Activated T-cell treated with anti-CD3 and anti-CD28 coated beads for 1 hour (primary cell): ENCODE data around the gene PSAT1.
"Not testable (repeated sequence)": the region's sequence is repeated elsewhere in the genome, so short reads cannot be mapped to it uniquely, and the experiment has no call there.

Experiments
- DNase-seq: peaks from one replicate; pipeline ENCODE4 v3.0.0-alpha.2; 2020; ENCODE audit warnings: low read depth

PSAT1 gene

DNA sequence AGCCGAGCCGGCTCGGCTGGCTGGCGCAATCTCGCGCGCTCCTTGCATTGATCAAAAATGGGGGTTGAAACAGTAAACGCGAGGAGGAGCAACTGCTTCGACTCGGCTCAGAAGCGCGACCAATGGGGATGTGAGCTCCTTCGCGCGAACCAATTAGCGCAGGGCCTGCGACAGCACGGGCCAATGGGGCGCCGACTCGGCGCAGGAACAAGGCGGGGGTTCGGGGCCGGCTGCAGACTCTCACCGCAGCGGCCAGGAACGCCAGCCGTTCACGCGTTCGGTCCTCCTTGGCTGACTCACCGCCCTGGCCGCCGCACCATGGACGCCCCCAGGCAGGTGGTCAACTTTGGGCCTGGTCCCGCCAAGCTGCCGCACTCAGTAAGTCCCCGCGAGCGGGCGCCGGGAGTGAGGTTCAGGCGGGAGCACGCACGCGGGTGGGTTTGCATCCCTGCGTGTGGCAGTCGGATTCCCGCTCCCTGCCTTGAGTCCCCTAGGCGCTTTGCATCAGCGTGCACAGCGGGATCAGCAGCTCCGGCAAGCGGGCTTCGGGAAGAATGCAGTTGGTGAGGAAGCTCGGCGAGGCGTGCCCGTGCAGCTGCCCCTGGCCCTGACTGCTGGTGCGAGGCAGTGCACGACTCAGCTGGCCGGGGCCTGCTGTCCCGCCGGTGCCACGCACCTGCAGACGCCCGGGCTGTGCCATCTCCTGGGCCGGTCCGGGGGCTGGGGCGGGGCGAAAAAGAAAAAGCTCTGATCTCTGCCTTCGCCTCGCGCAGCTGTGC is at the start of gene PSAT1:
TSS of gene PSAT1 (plus strand) at position 233 of the 779 bp plus-strand sequence. CDS start at position 319, 86 bp downstream.
- peak; percentile 76 for DNase-seq

DNA sequence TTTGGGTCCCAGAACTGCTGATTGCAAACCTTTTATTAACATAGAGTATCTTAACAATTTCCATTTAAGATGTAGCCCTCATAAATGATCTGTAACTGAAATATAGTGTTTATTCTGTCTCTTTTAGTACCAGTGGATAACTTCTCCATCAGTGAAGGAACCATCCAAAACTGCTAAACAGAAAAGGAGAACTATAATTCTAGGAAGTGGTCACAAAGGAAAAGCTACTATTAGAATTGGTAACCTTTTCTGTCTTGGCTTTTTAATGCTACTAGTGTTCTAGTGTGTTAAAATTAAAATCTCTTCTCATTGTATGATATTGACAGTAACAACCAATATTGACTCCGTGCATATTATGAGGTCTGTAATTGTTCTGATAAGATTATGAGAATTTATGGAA is 48.3 kb upstream of the PSAT1 start:
- no peak for DNase-seq

DNA sequence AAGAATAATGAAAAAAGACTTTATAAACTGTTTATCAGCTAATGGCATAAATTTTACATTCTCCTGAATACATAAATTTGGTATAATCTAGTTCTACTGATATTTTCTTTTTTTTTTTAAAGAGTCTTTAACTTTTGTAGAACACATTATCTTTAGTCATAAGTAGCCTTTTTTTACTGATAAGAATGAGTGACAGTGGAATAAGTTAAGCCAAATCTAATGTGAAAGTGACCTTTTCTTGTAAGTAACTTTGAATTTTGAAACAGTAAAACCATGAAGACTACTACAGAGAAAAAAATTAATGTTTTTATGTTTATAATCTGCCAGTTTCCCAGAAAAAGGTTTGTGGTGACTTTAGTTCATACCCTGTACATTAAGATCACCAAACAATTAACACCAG is 47.4 kb upstream of the PSAT1 start:
- no peak for DNase-seq

DNA sequence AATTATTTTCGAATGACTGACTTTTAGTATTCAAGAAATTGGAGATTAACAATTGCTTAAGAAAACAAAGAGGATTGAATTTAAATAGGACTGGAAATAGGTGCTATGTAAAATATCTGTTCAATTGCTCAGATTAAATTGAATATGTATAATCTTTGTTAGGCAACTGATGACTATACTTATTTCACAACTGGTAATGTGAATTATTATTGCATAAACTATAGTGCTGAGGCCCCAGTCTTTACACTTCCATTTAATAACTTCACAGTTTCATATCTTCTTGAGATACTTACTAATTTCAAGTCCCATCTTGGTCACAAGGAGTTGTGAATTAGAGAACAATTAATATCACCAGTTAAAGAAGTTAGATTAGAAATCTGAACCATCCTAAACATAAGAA is 44.3 kb upstream of the PSAT1 start:
- no peak for DNase-seq

DNA sequence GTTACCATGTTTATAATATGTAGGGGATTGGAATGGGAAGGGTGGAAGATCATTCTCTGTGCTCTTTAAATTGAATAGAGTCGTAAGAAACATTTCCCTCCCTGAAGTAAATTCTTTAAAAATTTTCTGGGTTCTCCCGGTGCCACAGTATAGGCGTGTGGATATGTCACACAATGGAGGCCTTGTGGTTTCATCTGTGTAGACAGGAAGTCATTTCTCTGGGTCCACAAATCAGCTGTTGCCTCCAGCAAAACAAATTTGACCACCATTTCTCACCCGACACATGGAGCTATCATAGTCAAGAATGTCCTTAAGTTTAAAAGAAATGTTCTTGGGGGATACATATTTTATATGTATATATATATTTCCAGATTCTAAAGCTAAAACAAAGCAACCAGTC is 43.6 kb upstream of the PSAT1 start:
- DNase-seq, result no peak

DNA sequence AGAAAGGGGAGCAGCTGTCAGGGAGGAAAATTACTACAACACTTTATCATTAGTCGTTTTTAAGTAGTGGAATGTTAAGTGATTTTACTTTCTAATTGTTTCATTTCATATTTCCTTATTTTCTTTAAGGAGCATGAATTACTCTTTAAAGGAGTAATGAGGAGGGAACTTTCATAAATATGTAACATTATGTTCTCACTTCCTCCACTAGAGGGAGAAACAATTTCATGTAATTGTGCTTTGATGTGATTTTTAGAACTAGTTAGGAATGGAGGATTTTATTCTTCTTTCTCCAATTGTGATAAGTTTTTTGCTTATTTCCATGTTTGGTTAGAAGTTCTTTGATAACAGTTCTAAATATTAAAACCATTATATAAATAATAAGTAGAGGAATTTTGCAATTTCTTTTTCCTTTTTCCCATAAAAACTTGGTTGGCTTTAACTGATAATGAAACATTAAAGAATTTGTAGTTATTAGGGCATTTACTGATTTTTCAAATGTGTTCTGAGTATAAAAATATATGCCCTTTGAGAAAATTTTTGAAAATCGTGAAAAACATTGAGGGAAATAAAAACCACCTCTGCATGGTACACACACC is 35.4 kb upstream of the PSAT1 start:
- no peak for DNase-seq

DNA sequence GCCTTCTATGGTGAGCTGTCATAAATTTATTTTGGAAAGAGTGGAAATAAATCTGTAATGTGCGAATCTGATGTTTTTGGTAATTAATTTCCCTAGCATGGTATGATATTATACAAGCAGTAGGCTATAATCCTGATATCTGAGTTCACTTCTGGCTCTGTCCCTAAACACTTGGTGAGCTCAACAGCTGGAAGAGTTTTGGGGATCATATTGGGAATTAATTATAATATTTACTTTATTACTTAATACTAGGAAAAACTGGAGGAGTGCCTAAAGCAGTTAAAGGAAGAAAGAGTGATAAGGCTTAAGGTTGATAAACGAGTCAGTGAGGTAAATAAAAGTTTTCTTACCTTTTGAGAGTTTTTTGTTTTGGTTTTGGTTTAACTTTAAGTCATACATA is 34.3 kb upstream of the PSAT1 start:
- DNase-seq, result no peak

DNA sequence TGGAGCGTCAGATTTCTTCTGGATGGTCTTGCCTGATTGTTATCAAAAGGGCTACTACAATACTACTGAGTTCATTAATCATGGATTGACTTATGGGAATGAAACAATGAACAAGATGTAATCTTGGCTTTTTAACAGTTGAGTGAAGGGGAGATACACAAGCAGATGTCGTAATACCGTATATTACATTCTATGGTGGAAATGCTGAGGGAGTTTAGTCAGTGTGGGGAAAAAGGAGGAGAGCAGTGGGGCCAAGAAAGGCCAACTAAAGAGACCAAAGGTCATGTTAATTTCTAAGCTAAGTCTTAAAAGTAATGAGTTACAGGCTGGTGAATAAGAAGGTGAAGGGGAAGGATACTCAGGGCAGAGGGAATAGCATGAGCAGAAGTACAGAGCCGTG is 29.0 kb upstream of the PSAT1 start:
- no peak for DNase-seq

DNA sequence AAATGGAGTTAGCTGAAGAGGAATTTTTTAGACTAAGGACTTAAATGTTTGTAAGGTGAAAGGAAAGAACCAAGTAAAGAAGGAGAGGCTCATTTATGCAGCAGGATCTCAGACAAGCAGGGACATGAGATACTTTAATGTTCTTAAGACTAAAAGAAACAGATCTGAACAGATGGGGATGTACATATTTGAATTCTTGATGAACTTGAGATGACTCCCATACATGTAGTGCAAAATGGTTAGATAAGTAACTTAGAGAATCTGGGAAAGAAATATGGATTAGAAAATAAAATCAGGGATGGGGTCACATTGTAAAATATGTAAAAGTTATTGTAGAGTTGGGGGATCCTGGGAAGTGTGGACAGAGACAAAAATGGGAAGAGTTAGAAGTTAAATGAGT is 27.1 kb upstream of the PSAT1 start:
- no peak for DNase-seq

DNA sequence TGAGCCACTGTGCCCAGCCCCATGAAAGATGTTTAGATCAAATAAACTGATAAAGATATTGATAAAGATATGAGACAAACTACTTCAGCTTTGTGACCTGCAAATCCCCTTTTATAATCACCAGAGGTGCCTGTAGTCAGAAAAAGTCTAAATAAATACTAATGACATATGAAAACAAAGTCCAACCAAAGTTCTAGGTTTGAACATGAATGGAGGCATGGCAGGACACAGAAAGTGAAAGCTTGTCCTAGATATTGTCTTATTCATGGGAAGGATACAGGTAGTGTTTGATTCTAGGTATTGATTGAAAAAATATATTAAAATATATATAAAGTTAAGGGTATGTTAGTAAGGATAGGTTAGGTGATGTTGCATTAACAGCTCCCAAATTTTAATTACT is 24.6 kb upstream of the PSAT1 start:
- no peak for DNase-seq

DNA sequence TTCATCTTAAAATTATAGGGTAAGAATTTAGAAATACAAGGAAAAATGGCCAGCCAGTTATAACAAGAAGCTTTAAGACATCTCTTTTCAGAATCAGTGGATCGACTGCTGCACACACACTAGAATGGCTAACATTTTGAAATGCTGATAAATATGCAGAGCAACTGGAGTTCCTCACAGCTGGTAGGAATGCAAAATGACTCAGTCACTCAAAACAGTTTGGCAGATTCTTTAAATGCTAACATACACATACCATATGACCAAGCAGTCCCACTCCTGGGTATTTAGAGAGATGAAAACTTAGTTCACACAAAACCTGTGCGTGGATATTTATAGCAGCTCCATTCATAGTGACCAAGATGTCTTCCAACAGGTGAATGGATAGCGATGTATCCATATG is 23.2 kb upstream of the PSAT1 start:
- DNase-seq, result no peak

DNA sequence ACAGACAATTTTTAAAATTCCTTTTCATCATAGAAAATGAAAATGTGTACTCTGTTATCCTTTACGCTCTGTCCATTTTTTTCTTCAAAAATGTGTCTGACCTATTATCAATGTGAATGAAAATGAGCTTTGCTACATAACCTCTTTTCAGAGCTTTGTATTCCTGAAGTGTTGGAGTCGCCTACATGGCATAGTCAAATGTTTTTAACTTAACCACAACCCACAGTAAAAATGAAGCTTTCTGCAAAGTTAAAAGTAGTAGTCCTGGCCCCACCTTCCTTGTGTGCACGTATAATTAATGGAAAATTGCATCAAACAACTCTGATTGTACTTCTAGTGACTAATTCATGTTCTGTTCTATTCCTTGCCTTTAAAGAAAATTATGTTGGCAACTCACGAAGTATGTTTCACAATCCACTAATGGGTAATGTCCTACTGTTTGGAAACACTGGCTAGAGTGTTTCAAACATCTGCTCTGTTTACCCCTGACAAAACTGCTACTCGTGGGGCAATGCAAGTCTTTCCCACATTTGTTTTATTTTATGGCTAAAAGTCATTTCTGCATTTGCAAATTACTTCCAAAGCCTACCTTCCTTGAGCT is 18.6 kb upstream of the PSAT1 start:
- DNase-seq, result no peak

DNA sequence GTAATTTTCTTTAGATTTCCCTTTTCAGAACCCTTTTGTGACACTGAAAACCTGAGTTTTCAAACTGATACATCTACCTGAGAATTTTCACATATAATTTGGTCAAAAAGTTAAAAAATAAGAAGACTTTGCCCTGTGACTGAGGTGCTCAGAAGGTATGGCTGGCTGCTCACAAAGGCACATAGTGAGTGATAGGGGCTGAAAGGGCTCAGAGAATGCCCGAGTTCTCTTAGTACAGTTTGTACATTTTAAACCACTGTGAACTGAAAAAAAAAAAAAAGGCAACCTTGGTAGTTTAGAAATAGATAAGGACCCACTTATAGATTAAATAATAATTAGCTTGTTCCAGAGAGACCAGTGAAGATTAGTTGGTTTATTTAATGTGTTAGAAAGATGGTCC is 18.1 kb upstream of the PSAT1 start:
- no peak for DNase-seq

DNA sequence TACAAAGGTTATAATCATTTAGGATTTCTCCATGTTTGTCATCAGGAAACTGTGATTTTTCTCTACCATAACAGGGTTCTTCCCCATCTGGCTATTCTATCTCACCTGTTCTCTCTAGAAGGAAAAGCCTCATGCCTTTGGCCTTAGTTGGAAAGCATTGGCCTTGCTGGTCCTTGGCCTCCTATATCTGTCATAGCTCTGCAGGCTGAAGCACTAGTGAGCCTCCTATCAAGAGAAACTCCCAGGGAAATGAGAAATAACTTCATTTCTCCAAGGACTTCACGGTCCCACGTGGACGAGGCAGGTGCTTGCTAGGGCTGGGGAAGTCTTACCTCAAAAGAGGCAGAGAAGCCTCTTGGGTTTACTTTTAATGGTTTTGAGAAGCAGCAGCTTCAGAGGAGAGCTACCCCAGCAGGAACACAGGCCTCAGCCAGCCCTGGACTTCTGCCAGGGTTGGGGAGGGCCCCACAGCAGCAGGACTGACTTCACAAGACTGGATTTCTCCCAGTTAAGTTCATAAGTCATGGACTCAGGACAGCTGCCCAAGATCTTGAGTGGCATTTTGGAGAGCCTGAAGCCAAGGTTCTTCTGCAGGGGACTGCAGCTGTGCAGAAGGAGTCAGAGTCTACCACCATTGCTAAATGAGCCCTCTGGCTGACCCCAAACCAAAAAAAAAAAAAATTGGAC is 15.8 kb upstream of the PSAT1 start:
- DNase-seq, result no peak

DNA sequence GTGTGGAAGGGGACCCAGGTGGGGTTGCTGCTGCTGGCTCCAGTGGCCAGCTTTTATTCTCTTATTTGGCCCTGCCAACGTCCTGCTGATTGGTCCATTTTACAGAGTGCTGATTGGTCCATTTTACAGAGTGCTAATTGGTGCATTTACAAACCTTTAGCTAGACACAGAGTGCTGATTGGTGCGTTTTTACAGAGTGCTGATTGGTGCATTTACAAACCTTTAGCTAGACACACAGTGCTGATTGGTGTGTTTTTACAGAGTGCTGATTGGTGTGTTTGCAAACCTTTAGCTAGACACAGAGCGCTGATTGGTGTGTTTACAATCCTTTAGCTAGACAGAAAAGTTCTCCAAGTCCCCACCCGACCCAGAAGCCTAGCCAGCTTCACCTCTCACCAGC is 12.7 kb upstream of the PSAT1 start:
- DNase-seq, result not testable (repeated sequence)

DNA sequence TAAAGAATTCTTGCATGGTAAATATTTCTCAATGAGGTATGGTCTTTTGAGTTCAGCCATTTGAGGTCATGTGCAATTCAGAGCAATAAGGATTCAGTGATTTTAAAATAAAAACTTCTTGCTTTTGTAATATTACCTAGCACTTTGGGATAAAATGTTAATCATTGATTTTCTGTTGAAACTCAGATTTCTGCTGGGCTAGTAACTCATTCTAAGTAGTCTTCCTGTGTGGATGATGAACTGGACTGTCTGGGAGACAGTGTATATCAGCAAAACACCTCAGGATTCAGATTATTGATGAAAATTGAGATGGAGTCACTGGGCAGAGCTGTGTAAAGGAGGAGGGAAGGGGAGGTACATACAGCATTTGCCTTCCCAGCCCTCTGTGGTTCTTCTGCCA is 10.8 kb upstream of the PSAT1 start:
- no peak for DNase-seq

DNA sequence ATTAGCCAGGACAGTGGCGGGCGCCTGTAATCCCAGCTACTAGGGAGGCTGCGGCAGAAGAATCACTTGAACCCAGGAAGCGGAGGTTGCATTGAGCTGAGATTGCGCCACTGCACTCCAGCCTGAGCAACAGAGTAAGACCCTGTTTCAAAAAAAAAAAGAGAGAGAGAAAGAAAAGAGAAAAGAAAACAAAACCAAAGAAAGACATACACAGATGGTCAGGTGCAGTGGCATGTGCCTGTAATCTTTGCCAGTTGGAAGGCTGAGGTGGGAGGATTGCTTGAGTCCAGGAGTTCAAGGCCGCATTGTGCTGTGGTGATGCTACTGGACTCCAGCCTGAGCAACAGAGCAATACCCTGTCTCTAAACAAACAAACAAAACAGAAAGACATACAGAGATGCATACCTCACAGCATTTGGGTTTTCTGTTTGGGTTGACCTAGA is 10.0 kb upstream of the PSAT1 start:
- DNase-seq, result no peak

DNA sequence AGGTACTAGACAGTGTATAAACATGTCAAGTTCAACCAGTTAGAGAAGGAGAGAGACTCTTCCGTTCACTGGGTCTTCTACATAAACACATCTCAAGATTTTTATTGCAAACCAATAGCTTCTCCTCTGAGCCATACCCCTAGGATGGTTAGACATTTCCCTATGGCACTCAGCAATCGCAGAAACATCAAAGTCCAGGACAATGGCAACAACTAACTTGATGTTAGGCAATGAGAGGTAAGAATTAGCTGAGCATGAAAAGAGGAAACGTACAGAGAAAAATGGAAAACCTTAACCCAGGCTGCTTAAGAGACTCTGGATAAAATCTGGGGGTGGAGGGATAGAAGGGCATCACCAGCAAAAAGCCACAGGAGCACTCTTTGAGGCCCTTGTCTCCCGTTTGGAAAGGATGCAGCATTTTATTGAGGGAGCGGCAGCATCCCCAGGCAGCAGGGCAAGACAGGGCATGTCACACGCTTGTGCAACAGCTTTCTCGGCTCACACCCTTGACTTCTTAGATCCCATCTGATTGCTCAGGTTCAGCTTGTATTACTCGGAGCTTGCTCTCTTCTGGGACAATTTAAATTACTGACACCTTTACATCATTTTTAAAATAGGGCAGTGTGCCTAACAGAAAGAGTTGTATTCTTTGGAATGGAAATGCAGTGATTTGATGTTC is 8.6 kb upstream of the PSAT1 start:
- DNase-seq, result no peak

DNA sequence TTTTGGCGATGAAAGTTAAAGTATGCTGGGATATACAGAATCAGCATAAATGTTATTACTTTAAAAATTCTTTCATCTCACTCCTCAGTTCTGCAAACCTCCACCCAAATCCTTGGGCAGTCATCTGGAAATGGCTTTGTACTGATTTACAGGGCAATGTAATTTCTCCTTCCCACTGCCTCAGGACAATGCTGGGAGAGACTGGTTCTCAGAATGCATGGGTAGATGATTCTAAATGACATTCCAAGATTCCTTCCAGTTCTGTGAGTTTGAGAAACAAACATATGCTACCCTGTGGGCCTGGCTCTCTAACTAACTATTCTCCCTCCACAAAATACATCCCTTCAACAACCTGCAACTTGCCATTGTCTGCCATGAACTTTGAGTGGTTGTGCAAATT is 7.5 kb upstream of the PSAT1 start:
- DNase-seq, result no peak

DNA sequence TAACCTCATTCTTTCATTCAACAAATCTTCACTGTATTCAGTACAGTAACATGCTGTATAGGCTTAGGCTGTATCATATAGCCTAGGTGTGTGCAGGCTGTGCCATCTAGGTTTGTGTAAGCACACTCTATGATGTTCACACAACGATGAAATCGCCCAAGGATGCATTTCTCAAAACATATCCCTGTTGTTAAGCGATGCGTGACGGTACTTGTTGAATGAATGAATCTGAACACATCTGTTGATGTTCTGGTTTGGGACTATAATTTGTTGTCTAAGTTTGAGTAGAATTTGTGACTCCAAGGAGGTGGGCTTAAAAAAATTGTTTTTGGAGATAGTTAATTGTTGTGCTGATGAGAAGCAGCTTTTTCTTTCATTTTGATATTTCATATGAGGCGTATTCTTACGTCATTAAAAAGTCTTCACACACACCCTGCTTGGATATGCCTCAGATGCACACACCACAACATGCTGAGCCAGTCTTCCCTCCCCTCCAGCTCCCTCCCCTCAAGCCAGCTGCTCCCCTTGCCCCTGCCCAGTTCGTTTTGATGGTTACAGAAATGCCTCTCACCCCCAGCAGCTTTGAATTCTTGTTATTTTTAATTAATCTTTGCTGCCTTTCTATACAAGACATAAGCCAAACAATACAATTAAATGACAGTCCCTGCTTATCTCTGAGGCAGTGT is 5.5 kb upstream of the PSAT1 start:
- no peak for DNase-seq

DNA sequence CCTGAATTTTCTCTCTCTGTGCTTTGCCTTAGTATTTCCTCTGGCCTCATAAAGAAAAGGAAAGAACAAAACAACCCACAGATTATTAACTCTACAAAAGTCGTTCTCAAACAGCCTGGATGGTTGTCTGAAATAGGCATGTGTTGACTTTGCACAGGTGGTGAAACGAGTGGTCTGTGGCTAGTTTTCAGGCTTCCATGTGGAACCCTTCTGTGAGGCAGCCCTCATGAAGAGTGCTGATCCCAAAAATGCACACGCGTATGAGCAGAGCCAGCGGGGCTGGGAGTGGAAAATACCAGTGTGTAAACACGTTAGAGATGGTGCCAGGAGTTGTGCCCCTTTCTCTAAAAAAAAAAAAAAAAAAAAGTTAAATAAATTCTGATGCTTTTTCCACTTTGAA is 4.9 kb upstream of the PSAT1 start:
- no peak for DNase-seq
